Hepatocyte (in vitro differentiated cells): Measurements from ENCODE around the gene MRRF. TPM values are rescaled to one million over a fixed set of nuclear protein-coding genes. Genes with fewer than 3 reads are reported as not detected.
"Not testable (repeated sequence)": the region's sequence is repeated elsewhere in the genome, so short reads cannot be mapped to it uniquely, and the experiment has no call there.

Experiments used
- DNase-seq: peaks from one replicate; pipeline ENCODE4 v3.0.0-alpha.2; 2016; ENCODE audit warnings: low spot score
- H2AFZ ChIP-seq: fragments of 200-600 bp; sonication (generic); 2 replicates; pipeline ENCODE4 v1.6.0; 2016; ENCODE audit warnings: antibody characterized with exemption, mild to moderate bottlenecking
- H3K27ac ChIP-seq: fragments of 200-600 bp; sonication (generic); 2 replicates; pipeline ENCODE4 v1.5.1; 2016; ENCODE audit warnings: mild to moderate bottlenecking
- H3K27me3 ChIP-seq: fragments of 200-600 bp; sonication (generic); 2 replicates; pipeline ENCODE4 v1.6.1; 2016
- H3K36me3 ChIP-seq: fragments of 200-600 bp; sonication (generic); replicated peaks from 2 replicates; pipeline ENCODE4 v1.5.1; 2016; ENCODE audit warnings: low read depth; ENCODE audit not compliant: insufficient read depth
- H3K4me1 ChIP-seq: fragments of 200-600 bp; sonication (generic); 2 replicates; pipeline ENCODE4 v1.5.1; 2016; ENCODE audit warnings: mild to moderate bottlenecking, moderate library complexity; ENCODE audit not compliant: insufficient read depth
- H3K4me2 ChIP-seq: fragments of 200-600 bp; sonication (generic); 2 replicates; pipeline ENCODE4 v1.6.0; 2016
- H3K4me3 ChIP-seq: fragments of 200-600 bp; sonication (generic); 2 replicates; pipeline ENCODE4 v1.5.1; 2016; ENCODE audit warnings: mild to moderate bottlenecking
- H3K79me2 ChIP-seq: fragments of 200-600 bp; sonication (generic); 2 replicates; pipeline ENCODE4 v1.6.0; 2017; ENCODE audit warnings: mild to moderate bottlenecking
- H3K9me2 ChIP-seq: fragments of 200-600 bp; sonication (generic); replicated peaks from 2 replicates; pipeline ENCODE4 v1.6.0; 2017; ENCODE audit warnings: mild to moderate bottlenecking; ENCODE audit not compliant: insufficient read depth
- H3K9me3 ChIP-seq: fragments of 200-600 bp; sonication (generic); 2 replicates; pipeline ENCODE4 v1.5.1; 2016; ENCODE audit warnings: low read depth, mild to moderate bottlenecking
- H4K20me1 ChIP-seq: fragments of 200-600 bp; sonication (generic); 2 replicates; pipeline ENCODE4 v1.6.0; 2016; ENCODE audit warnings: mild to moderate bottlenecking; ENCODE audit not compliant: insufficient read depth, poor library complexity, severe bottlenecking
- CTCF ChIP-seq: fragments of 200-600 bp; sonication (generic); IDR thresholded peaks from 2 replicates; pipeline ENCODE4 v1.5.1; 2016; ENCODE audit warnings: antibody characterized with exemption, mild to moderate bottlenecking; ENCODE audit not compliant: poor library complexity
- EZH2 ChIP-seq: fragments of 200-600 bp; sonication (generic); IDR thresholded peaks from 2 replicates; pipeline ENCODE4 v1.6.1; 2016; ENCODE audit warnings: antibody characterized with exemption, mild to moderate bottlenecking, borderline replicate concordance
- EZH2phosphoT487 ChIP-seq: fragments of 200-600 bp; sonication (generic); IDR thresholded peaks from one replicate; pipeline ENCODE4 v1.6.1; 2018; ENCODE audit warnings: antibody characterized with exemption, mild to moderate bottlenecking, low read depth, moderate library complexity; ENCODE audit not compliant: unreplicated experiment, severe bottlenecking
- WGBS: methylation state at CpG from one replicate; pipeline ENCODE4 v1.1.6; 2016; ENCODE audit warnings: low lambda C conversion rate; ENCODE audit errors: missing lambda C conversion rate; 5-methylcytosine and 5-hydroxymethylcytosine counted together
- polyA plus RNA-seq: library from polyadenylated mRNA; unstranded; fragments of >200 nt; fragmentation: Nextera tagmentation; extraction: Ambion mirVana; gene quantifications from 2 replicates; pipeline ENCODE4 v1.2.1, GENCODE V29; 2016
- total RNA-seq: library from RNA; depleted of rRNA; stranded (reverse); fragments of >200 nt; gene quantifications from 2 replicates; pipeline ENCODE4 v1.2.3, GENCODE V29; 2014

MRRF gene
- total and polyA plus RNA-seq, 2 experiments from 2014 or later: 26.8 to 32.9 TPM

DNA sequence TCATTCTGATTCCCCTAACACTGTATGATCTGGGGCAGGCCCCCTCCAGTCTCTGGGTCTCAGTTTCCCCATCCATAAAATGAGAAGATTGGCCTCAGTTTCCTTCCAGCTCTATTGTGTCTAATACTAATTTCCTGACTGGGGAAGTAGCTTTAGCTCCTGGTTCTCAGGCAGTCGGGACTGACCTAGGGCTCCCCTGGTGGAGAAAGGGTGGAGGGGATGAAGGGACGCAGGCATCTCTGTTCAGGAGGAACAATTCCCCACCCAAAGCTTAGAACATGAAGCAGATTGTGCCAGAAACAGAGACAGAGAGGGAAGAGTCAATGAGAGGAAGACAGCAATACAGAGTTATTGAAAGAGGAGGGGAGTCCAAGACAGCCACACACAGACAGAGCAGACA, 91.9 kb downstream of the MRRF start:
- DNase-seq: no peak
- H3K9me2 ChIP-seq: no peaks in the 10 kb centered on the region
- WGBS: 9% methylated on average over 2 of the region's 2 CpGs
- H3K79me2 ChIP-seq: no peaks in the 10 kb centered on the region
- H3K4me1 ChIP-seq: no peaks in the 10 kb centered on the region
- H3K27me3 ChIP-seq: no peaks in the 10 kb centered on the region
- H3K4me2 ChIP-seq: no peak overlapping the region
- H3K9me3 ChIP-seq: no peaks in the 10 kb centered on the region
- H3K4me3 ChIP-seq: no peak overlapping the region
- no peak overlapping the region for H3K27ac ChIP-seq
- H4K20me1 ChIP-seq: no peaks in the 10 kb centered on the region
- H3K36me3 ChIP-seq: no peaks in the 10 kb centered on the region
- TF ChIP-seq CTCF (peak; percentile 25), EZH2 (no peak)
- no peak overlapping the region for H2AFZ ChIP-seq

- Histone ChIP-seq H3K27me3 (no peaks in the 10 kb centered on the region), H3K79me2 (no peaks in the 10 kb centered on the region), H3K36me3 (no peaks in the 10 kb centered on the region), H3K27ac (no peak overlapping the region), H3K9me3 (no peaks in the 10 kb centered on the region), H3K4me1 (no peaks in the 10 kb centered on the region), H3K9me2 (no peaks in the 10 kb centered on the region), H4K20me1 (no peaks in the 10 kb centered on the region), H3K4me3 (no peak overlapping the region), H2AFZ (no peak overlapping the region), H3K4me2 (no peak overlapping the region)
- TF ChIP-seq EZH2: no peak
- no peak for TF ChIP-seq CTCF
- no peak for TF ChIP-seq EZH2phosphoT487
- no peak for DNase-seq
- 88% methylated on average over 7 of the region's 8 CpGs for WGBS
Observed at GRCh38 chr9:122360891-122361290, 96.2 kb downstream of the MRRF start.

GRCh38 chr9:122363131-122363530, 98.4 kb downstream of the MRRF start:
- H4K20me1 ChIP-seq, H3K27me3 ChIP-seq, H3K79me2 ChIP-seq, H3K9me3 ChIP-seq, DNase-seq, H2AFZ ChIP-seq, H3K4me2 ChIP-seq, H3K36me3 ChIP-seq, H3K4me1 ChIP-seq, H3K9me2 ChIP-seq, H3K27ac ChIP-seq, H3K4me3 ChIP-seq: not testable (repeated sequence)
- 87% methylated on average over 12 of the region's 12 CpGs for WGBS

DNA sequence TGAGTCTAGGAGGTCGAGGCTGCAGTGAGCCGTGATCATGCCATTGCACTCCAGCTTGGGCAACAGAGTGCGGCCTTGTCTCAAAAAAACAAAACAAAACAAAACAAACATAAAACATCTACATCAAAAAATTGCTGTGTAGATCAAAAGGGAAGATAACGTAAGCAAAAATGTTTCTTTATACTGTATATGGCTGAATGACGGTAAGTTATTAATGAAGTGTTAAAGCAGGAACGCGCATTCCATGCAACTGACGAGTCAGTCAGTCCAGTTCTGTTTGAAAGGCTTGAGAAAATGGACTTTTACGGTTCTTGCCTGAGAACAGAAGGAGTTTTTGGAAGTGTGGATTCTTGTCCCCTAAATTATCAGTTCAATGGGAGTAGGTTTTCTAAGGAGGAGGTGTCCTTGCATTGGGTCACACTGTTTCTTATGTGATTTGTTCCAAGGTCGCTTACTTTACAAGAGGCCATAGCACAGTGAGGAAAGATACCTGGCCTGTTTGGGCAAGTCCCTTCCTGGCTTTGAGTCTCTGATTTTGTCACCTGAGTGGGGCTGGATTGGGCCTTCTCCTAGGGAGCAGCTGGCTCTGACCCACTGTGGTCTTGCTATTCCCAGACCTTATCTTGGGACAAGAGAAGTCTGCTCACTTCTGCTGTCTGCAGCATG, 99.6 kb downstream of the MRRF start:
- no peak overlapping the region for H3K4me3 ChIP-seq
- H3K4me2 ChIP-seq: no peak overlapping the region
- no peaks in the 10 kb centered on the region for H3K9me2 ChIP-seq
- no peak for DNase-seq
- H3K4me1 ChIP-seq: no peaks in the 10 kb centered on the region
- H4K20me1 ChIP-seq: no peaks in the 10 kb centered on the region
- 86% methylated on average over 10 of the region's 10 CpGs for WGBS
- no peaks in the 10 kb centered on the region for H3K9me3 ChIP-seq
- H3K79me2 ChIP-seq: no peaks in the 10 kb centered on the region
- no peak overlapping the region for H3K27ac ChIP-seq
- H2AFZ ChIP-seq: no peak overlapping the region
- H3K27me3 ChIP-seq: peaks cover 3% of the 10 kb centered on the region
- TF ChIP-seq EZH2: no peak
- TF ChIP-seq CTCF: no peak
- TF ChIP-seq EZH2phosphoT487: no peak
- no peaks in the 10 kb centered on the region for H3K36me3 ChIP-seq
